Measurements from ENCODE around the gene CCDC39.
A peak's percentile ranks its signal among the peaks of the same experiment; 100 is the strongest.
"Not testable (repeated sequence)": the region's sequence is repeated elsewhere in the genome, so short reads cannot be mapped to it uniquely, and the experiment has no call there.

The CCDC39 gene

DNA sequence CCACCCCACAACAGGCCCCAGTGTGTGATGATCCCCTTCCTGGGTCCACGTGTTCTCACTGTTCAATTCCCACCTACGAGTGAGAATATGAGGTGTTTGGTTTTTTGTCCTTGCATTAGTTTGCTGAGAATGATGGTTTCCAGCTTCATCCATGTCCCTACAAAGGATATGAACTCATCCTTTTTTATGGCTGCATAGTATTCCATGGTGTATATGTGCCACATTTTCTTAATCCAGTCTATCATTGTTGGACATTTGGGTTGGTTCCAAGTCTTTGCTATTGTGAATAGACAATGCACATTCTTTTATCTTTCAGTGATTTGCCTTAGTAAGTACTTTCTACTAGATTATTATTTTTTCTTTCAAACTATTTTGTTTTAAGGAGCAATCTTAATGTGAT lies 60.7 kb downstream of the CCDC39 start:
- DNase-seq, result not testable (repeated sequence)

DNA sequence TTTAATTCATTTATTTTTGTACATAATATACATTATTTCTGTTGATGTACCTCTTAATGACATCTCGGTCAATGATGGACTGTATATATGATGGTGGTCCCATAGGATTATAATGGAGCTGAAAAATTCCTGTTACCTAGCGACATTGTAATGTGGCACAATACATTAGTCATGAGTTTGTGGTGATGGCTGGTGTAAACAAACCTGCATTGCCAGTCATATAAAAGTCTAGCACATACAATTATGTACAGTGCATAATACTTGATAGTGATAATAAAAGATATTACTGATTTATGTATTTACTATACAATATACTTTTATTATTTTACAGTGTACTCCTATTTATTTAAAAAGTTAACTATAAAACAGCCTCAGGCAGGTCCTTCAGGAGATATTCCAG lies 62.2 kb downstream of the CCDC39 start:
- DNase-seq, result no peak

DNA sequence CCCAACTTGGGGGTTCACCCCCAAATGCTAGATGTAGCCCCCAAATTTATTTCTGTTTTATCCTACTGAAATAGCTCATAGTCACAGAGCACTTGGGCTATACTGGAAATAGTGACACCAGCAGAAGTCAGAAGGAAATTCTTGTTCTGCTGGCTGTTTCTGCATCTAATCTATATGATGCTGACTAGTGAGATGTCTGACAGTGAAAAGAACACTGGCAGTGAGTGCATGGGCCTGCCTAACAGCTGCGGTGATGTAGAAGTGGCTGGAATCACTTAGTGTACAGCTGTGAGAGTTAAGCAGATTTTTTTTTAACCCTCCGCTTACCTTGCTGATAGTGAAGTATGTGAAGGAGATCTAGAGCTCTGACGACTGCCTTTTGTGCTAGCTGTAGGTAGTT lies 63.3 kb downstream of the CCDC39 start:
- no peak for DNase-seq

DNA sequence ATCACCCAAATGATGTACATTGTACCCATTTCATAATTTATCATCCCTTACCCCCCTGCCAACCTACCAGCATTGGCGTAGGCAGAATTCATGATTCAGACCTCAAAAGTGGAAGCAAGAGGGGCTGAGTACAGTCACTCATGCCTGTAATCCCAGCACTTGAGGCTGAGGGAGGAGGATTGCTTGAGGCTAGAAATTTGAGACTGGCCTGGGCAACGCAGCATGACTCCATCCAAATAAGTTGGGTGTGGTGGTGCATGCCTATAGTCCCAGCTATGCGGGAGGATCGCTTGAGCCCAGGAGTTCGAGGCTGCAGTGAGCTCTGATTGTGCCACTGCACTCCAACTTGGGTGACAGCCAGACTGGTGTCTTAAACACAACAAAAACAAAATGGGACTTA lies 66.9 kb downstream of the CCDC39 start:
- no peak for DNase-seq

DNA sequence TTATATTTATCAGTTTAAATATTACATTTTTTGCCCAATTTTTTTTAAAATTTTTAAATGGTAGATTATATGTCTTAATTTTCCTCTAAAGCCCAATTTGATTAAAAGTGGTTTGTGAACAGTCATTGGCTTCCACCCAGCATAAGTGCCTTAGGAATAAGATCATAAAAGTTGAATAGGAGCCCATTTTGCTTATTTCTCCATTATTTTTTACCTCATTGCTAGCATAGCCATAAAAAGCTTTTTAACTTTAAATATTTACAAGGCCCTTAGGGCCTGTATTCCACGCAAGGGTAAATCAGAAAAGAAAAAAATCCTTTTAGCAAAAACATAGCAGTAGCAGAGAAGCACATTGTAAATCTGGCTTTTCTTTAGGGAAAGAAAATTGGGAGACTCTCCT lies 68.3 kb downstream of the CCDC39 start:
- DNase-seq, result no peak

DNA sequence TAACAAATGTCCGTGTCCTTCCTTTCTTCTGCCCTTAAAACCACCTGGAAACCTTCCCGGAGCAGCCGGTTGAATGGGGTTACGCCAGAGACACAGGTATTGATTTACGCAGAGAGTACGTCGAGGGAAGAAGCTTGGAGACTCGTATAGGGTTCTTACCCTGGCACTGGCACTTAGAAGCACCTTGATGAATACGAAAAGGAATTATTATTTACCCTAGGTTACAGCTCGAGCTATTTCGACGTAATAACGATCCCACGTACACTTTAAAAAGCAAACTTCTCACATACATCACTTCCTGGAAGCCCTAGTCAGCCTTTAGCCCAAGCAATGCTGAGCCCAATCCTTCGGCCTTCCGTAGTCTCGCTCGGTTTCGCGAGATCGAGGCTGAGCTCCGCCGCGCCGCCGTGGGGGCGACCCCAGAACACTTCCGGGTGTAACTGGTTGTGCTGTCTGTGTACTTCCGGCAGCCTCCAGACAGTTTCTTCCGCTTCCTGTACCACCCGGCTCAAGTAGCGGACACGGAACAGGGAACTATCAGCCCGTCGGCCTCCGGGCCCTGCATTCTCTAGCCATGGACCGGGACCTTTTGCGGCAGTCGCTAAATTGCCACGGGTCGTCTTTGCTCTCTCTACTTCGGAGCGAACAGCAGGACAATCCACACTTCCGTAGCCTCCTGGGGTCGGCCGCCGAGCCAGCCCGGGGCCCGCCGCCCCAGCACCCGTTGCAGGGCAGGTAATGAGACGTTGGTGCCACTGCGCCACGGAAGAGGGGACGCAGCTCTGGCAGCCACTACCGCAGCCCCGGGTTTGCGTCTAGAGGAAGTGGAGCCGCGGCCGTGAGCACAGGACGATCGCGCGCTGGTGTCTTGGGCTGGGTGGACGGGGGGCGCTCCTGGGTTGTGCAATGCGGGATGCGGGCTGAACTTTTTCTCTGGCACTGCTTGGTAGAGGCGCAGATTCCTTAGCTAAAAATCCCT lies 77.3 kb downstream of the CCDC39 start, which contains the start of gene TTC14:
Gene TTC14 (plus strand): TSS at position 476 of the 979 bp plus-strand sequence. CDS start 99 bp downstream, at position 575.
- peak; percentile 91 for DNase-seq

DNA sequence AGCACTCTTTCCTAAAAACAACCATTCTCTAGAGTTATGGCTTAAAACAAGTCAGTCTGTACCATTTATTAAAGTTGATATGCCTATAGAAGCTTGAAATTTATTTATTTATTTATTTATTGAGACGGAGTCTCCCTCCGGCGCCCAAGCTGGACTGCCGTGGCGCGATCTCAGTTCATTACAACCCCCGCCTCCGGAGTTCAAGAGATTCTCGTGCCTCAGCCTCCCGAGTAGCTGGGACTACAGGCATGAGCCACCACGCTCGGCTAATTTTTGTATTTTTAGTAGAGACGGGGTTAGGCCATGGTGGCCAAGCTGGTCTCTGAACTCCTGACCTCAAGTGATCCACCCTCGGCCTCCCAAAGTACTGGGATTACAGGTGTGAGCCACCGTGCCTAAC lies 78.8 kb downstream of the CCDC39 start:
- no peak for DNase-seq

DNA sequence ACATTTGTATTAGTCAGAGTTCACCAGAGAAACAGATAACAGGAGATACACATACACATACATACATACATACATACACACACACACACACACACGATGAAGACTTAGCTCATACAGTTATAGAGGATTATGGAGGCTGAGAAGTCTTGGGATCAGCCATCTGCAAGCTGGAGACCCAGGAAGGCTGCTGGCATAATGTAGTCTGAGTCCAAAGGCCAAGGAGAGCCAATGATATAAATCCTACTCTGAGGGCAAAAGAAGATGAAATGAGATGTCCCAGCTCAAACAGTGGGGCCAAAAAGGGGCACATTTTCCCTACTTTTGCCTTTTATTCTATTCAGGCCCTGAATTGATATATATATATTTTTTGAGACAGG lies 83.7 kb downstream of the CCDC39 start:
- DNase-seq, result no peak

DNA sequence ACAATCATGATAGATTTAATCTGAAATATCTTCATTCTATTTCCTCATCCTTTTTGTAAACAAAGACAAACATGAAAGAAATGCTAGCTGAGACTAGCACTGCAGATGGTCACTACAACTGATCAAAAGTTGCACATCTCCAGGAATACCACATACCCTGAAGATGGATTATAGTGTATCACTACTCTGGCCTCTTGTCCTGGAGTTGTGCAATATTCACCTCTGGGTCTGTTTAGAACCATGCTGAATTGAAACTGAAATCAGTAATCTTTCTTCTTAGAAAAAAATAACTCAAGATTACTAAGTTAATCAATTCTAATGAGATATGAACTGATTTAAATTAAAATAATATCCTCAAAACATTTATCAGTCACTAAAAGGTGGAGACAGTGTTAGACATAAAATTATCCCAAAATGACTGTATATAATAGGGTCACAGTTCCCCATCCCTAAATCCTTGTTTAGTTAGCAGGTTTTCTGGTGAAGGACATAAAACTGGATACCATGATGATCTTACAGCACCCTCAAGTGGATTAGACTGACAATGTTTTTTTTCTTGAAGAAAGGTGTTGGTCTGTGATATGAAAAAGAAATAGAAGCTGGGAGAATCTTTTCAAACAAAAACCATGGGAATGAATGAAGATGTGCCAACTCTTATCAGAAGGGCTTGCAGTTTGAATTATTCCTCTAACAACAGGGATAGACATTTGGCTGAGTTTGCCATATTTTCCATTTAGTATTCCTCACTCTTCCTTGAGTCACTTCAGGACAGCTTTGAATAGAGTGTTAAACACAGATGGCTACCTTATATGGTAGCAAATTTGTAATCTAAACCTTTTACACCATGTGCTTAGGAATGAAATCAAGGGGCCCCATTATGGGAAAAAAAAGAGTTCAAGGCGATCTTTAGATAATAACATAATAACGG lies 84.4 kb downstream of the CCDC39 start:
- DNase-seq, result peak; percentile 40

DNA sequence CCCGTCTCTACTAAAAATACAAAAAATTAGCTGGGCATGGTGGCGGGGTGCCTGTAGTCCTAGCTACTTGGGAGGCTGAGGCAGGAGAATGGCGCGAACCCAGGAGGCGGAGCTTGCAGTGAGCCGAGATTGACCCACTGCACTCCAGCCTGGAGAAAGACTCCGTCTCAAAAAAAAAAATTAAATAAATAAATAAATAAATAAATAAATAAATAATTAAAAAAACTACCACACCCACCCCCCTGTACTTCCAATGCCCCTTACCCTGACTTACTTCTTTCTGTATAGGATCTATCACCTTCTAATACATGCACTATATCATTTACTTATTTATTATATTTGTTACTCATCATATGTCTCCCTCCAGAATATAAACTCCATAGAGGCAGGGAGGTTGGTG lies 85.7 kb downstream of the CCDC39 start:
- DNase-seq, result not testable (repeated sequence)

DNA sequence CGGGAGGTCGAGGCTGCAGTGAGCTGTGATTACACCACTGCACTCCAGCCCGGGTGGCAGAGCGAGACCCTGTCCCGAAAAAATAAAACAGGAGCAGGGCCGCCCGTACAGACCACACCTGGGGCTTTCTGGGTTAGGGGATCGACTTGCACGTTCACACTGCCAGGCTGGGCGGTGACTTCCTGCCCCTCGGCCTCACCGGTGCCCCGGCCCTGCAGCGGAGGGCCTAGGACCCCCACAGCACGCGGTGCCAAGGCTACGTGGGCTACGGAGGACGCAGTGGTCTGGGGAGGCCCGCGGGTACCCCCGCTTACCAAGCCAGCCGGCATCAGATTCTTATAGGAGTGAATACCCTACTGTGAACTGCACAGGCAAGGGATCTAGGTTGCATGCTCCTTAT lies 88.9 kb downstream of the CCDC39 start:
- DNase-seq, result no peak

DNA sequence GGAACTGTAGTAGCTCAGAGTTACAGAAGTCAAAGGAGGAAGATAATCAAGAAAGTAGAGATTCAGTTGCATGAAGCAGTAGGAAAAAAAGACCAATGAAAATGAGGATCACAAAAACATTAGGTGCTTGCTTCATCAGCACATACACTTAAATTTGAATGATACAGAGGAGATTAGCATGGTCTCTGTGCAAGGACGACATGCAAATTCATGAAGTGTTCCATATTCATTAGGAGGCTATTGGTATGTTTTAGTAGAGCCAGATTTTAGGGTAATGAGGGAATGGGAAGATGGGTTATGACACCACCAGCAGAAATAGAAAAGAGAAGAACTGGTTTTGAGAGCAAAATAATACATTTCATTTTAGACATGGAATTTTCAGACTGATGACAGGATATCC lies 98.4 kb downstream of the CCDC39 start:
- no peak for DNase-seq

DNA sequence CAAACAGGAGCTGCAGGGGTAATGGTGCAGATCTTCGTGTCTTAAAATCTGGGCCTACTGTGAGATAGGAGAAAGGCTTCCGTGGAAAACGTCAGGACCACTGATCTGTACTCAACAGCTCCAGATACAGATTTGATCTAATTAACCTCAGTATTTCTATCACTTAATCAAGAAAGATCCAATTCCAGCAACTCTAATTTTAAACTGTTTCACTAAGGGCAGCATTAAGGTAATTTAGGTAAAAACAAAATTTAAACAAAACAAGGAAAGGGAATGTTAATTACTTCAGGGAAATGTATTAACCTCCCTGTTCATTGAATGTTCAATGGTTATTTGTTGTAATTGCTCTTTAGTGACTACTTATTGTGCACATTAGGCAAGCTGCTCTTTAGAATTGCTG lies 103.7 kb downstream of the CCDC39 start:
- DNase-seq, result no peak

DNA sequence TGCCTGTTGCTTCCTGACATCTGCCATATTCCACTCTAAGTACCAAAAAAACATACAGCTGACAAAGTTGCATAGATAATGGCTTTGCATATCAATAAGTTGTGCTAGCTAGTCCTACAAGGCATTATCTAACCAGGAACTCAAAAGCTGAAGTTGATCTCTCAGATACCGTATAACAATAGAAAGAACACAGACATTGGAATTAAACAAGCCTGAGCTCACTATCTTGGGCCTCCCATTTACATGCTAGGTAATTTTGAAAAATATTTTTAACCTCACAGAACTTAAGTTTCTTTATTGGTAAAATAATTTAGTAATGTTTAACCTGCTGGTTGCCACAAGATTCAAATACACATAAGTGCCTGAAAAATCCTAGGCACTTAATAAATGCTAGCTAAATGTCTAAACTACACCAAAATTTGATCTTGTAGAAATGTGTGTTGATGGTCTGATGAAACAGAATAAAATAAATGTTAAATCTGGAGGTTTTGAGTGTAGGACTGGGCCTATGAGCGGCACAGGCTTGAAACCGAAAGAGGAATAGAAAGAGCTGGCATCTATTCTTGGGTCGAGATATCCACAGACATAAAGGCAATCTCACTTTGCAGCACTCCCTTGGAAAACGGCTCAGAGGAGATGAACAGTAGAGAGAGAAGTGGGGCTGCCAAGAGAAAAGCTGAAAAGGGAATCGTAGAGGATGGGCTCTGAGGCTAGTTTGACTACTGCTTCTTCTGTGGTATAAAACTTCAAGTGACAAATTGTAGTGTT lies 107.3 kb downstream of the CCDC39 start:
- DNase-seq, result no peak

DNA sequence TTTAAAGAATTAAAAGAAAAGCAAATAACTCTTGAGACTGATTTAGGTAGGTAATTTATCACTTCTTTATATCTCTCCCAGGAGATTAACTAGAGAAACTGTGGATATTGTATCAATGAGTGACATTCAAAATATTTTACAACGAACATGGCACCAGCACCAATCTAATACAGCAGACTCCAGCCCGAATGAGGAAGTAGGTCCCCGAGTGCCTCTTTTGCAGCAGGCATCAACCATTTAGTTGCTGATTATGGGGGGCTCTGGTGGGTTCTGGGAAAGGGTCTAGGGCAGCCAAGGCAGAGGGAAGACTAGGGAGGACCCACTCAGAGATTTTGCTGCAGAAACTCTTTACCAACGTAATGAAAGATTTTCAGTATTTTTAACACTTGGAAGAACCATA lies 109.1 kb downstream of the CCDC39 start:
- no peak for DNase-seq

DNA sequence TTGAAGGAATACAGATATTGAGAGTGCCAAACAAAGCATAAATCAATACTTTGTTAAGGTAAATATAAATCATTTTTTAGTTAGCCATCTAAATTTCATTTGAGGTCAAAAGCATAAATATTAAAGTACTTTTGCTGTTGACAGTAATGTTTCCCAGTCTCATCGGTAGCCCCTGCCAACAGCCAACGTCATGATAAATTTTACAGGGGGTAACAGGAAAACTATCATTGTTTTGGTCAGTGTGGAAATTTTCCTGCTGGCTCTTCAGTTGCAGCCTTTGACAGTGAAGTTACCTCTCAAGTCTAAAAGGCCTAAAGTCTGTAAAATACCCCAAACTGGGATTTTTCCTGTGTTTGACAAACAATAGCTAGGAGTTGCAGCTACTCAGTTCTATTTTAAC lies 114.6 kb downstream of the CCDC39 start:
- DNase-seq, result no peak
